ENCODE measurements around the gene ARHGEF39.

- TF ChIP-seq L3MBTL2 (IDR thresholded peaks at IDR 0.05) (no peak), CTCF (IDR thresholded peaks at IDR 0.05 in 2 of 3, conservative IDR thresholded peaks at IDR 0.05 in 1 of 3; ENCODE audit: insufficient read depth in 2 of 3, low read depth in 1 of 3, low read length in 3 of 3) (0 out of 6 replicates have a peak, but pooled peaks of 1 of the 3 experiments have one; percentile 7)
These were observed 450 bp upstream of the ARHGEF39 start for GRCh38 chr9:35665471-35665818.
